ENCODE measurements around the gene FN3KRP.

The FN3KRP gene

GRCh38 chr17:82716203-82717010 lies at the start of gene FN3KRP:
Gene FN3KRP, plus strand, starts transcription at chr17:82716706. Its CDS starts 50 bp downstream, at chr17:82716756.
- Histone ChIP-seq H3K4me3 (peak within 1 kb of the TSS; percentile 92), H3K9me3 (ENCODE audit: low read depth, low read length) (no peaks in the 10 kb centered on the region), H3K36me3 (ENCODE audit: insufficient read depth, low read length) (0 out of 2 replicates have a peak, but pooled peaks cover 6% of the 10 kb centered on the region), H3K9ac (ENCODE audit: insufficient read length) (peak within 1 kb of the TSS; percentile 91), H3K27ac (no peak within 1 kb of the TSS)
- TF ChIP-seq POLR2AphosphoS5 (IDR thresholded peaks at IDR 0.05; ENCODE audit: borderline replicate concordance, low read depth, low read length) (peak; percentile 86), FOXP2 (optimal IDR thresholded peaks at IDR 0.05; ENCODE audit: control extremely low read depth, extremely low read length, insufficient read depth) (no peak)
- DNase-seq (ENCODE audit: low read depth, low spot score): peak; percentile 55

- no peak overlapping the region for H3K4me3 ChIP-seq
- H3K9me3 ChIP-seq (ENCODE audit: low read depth, low read length): no peaks in the 10 kb centered on the region
- no peaks in the 10 kb centered on the region for H3K36me3 ChIP-seq (ENCODE audit: insufficient read depth, low read length)
- TF ChIP-seq FOXP2 (optimal IDR thresholded peaks at IDR 0.05; ENCODE audit: control extremely low read depth, extremely low read length, insufficient read depth): no peak
- no peak for TF ChIP-seq POLR2AphosphoS5 (IDR thresholded peaks at IDR 0.05; ENCODE audit: borderline replicate concordance, low read depth, low read length)
- TF ChIP-seq EZH2 (IDR thresholded peaks at IDR 0.05): no peak
- no peak overlapping the region for H3K27ac ChIP-seq
- H3K9ac ChIP-seq (ENCODE audit: insufficient read length): no peak overlapping the region
- no peak for DNase-seq (ENCODE audit: low read depth, low spot score)
Observed at GRCh38 chr17:82666931-82667667, 49.4 kb upstream of the FN3KRP start.

GRCh38 chr17:82667668-82668000 lies 48.9 kb upstream of the FN3KRP start:
- H3K27ac ChIP-seq: no peak overlapping the region
- no peaks in the 10 kb centered on the region for H3K9me3 ChIP-seq (ENCODE audit: low read depth, low read length)
- DNase-seq (ENCODE audit: low read depth, low spot score): no peak
- H3K9ac ChIP-seq (ENCODE audit: insufficient read length): no peak overlapping the region
- H3K4me3 ChIP-seq: no peak overlapping the region
- H3K36me3 ChIP-seq (ENCODE audit: insufficient read depth, low read length): no peaks in the 10 kb centered on the region
- TF ChIP-seq POLR2AphosphoS5 (IDR thresholded peaks at IDR 0.05; ENCODE audit: borderline replicate concordance, low read depth, low read length) (no peak), EZH2 (IDR thresholded peaks at IDR 0.05) (no peak), FOXP2 (optimal IDR thresholded peaks at IDR 0.05; ENCODE audit: control extremely low read depth, extremely low read length, insufficient read depth) (no peak)

- Histone ChIP-seq H3K9me3 (ENCODE audit: low read depth, low read length) (no peaks in the 10 kb centered on the region), H3K27ac (no peak overlapping the region), H3K9ac (ENCODE audit: insufficient read length) (no peak overlapping the region), H3K4me3 (no peak overlapping the region), H3K36me3 (ENCODE audit: insufficient read depth, low read length) (no peaks in the 10 kb centered on the region)
- TF ChIP-seq POLR2AphosphoS5 (IDR thresholded peaks at IDR 0.05; ENCODE audit: borderline replicate concordance, low read depth, low read length) (no peak), EZH2 (IDR thresholded peaks at IDR 0.05) (no peak), FOXP2 (optimal IDR thresholded peaks at IDR 0.05; ENCODE audit: control extremely low read depth, extremely low read length, insufficient read depth) (no peak)
- DNase-seq (ENCODE audit: low read depth, low spot score): no peak
Observed at GRCh38 chr17:82668024-82668630, 48.4 kb upstream of the FN3KRP start.

GRCh38 chr17:82668631-82669099 lies 47.8 kb upstream of the FN3KRP start:
- TF ChIP-seq EZH2 (IDR thresholded peaks at IDR 0.05) (no peak), FOXP2 (optimal IDR thresholded peaks at IDR 0.05; ENCODE audit: control extremely low read depth, extremely low read length, insufficient read depth) (no peak), POLR2AphosphoS5 (IDR thresholded peaks at IDR 0.05; ENCODE audit: borderline replicate concordance, low read depth, low read length) (no peak)
- DNase-seq (ENCODE audit: low read depth, low spot score): no peak
- H3K4me3 ChIP-seq: no peak overlapping the region
- H3K9ac ChIP-seq (ENCODE audit: insufficient read length): no peak overlapping the region
- H3K27ac ChIP-seq: no peak overlapping the region
- no peaks in the 10 kb centered on the region for H3K36me3 ChIP-seq (ENCODE audit: insufficient read depth, low read length)
- no peaks in the 10 kb centered on the region for H3K9me3 ChIP-seq (ENCODE audit: low read depth, low read length)

- DNase-seq (ENCODE audit: low read depth, low spot score): no peak
- Histone ChIP-seq H3K4me3 (no peak overlapping the region), H3K27ac (no peak overlapping the region), H3K36me3 (ENCODE audit: insufficient read depth, low read length) (no peaks in the 10 kb centered on the region), H3K9me3 (ENCODE audit: low read depth, low read length) (no peaks in the 10 kb centered on the region), H3K9ac (ENCODE audit: insufficient read length) (no peak overlapping the region)
- no peak for TF ChIP-seq EZH2 (IDR thresholded peaks at IDR 0.05)
- TF ChIP-seq FOXP2 (optimal IDR thresholded peaks at IDR 0.05; ENCODE audit: control extremely low read depth, extremely low read length, insufficient read depth): no peak
- TF ChIP-seq POLR2AphosphoS5 (IDR thresholded peaks at IDR 0.05; ENCODE audit: borderline replicate concordance, low read depth, low read length): no peak
Observed at GRCh38 chr17:82670661-82671450, 45.6 kb upstream of the FN3KRP start.

GRCh38 chr17:82674656-82675475 lies 41.6 kb upstream of the FN3KRP start:
- DNase-seq (ENCODE audit: low read depth, low spot score): no peak
- no peaks in the 10 kb centered on the region for H3K9me3 ChIP-seq (ENCODE audit: low read depth, low read length)
- H3K36me3 ChIP-seq (ENCODE audit: insufficient read depth, low read length): no peaks in the 10 kb centered on the region
- no peak overlapping the region for H3K9ac ChIP-seq (ENCODE audit: insufficient read length)
- H3K4me3 ChIP-seq: no peak overlapping the region
- no peak overlapping the region for H3K27ac ChIP-seq
- no peak for TF ChIP-seq FOXP2 (optimal IDR thresholded peaks at IDR 0.05; ENCODE audit: control extremely low read depth, extremely low read length, insufficient read depth)
- TF ChIP-seq EZH2 (IDR thresholded peaks at IDR 0.05): no peak
- TF ChIP-seq POLR2AphosphoS5 (IDR thresholded peaks at IDR 0.05; ENCODE audit: borderline replicate concordance, low read depth, low read length): no peak

All from SK-N-MC (cell line).